ENCODE measurements around the gene ZCWPW1. TPM values are rescaled to one million over a fixed set of nuclear protein-coding genes. Genes with fewer than 3 reads are reported as not detected.
A peak's percentile ranks its signal among the peaks of the same experiment; 100 is the strongest.

The ZCWPW1 gene
- total RNA-seq, 1 donor from 2014 or later: 6.1 TPM

DNA sequence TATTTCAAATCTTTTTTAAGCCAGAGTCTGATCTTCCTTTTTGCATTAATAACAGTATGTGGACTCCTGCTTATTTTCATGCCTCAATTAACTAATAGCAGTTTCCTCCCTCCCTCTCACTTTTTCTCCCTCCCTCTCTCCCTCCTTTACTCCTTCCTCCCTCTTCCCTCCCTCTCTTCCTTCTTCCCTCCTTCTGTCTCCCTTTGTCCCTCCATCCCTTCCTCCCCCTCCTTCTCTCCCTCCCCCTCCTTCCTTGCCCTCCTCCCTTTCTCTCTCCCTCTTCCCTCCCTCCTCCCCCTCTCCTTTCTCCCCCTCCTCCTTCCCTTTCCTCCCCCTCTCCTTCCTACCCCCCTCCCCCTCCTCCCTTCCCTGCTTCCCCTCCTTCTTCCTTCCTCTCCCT lies 2.0 kb downstream of the ZCWPW1 start:
- Mint-ChIP-seq H3K9me3 (no peaks in the 10 kb centered on the region), H3K27me3 (ENCODE audit: low read depth) (peaks cover 1% of the 10 kb centered on the region), H3K27ac (no peak overlapping the region), H3K4me1 (peaks cover 12% of the 10 kb centered on the region), H3K36me3 (peaks cover 3% of the 10 kb centered on the region), H3K4me3 (no peak overlapping the region)
- DNase-seq (ENCODE audit: low spot score in 2 of 2, unreplicated experiment in 2 of 2): no peak
- no peak for TF ChIP-seq CTCF (IDR thresholded peaks at IDR 0.05; ENCODE audit: unreplicated experiment)

GRCh38 chr7:100425347-100425746 lies 3.2 kb downstream of the ZCWPW1 start:
- Mint-ChIP-seq H3K27me3 (ENCODE audit: low read depth) (peaks cover 1% of the 10 kb centered on the region), H3K4me1 (peaks cover 2% of the 10 kb centered on the region), H3K4me3 (no peak overlapping the region), H3K9me3 (no peaks in the 10 kb centered on the region), H3K27ac (peak overlapping the region; percentile 59), H3K36me3 (peaks cover 3% of the 10 kb centered on the region)
- DNase-seq (ENCODE audit: low spot score in 2 of 2, unreplicated experiment in 2 of 2): no peak
- TF ChIP-seq CTCF (IDR thresholded peaks at IDR 0.05; ENCODE audit: unreplicated experiment): no peak

GRCh38 chr7:100423315-100423714 lies 5.2 kb downstream of the ZCWPW1 start:
- no peak overlapping the region for H3K27ac Mint-ChIP-seq
- TF ChIP-seq CTCF (IDR thresholded peaks at IDR 0.05; ENCODE audit: unreplicated experiment): no peak
- no peak overlapping the region for H3K4me3 Mint-ChIP-seq
- peaks cover 3% of the 10 kb centered on the region for H3K36me3 Mint-ChIP-seq
- H3K4me1 Mint-ChIP-seq: peaks cover 15% of the 10 kb centered on the region
- H3K9me3 Mint-ChIP-seq: no peaks in the 10 kb centered on the region
- H3K27me3 Mint-ChIP-seq (ENCODE audit: low read depth): no peaks in the 10 kb centered on the region
- DNase-seq (ENCODE audit: low spot score in 2 of 2, unreplicated experiment in 2 of 2): no peak

- Mint-ChIP-seq H3K4me3 (no peak overlapping the region), H3K27ac (peak overlapping the region; percentile 39), H3K27me3 (ENCODE audit: low read depth) (no peaks in the 10 kb centered on the region), H3K4me1 (peaks cover 13% of the 10 kb centered on the region), H3K9me3 (no peaks in the 10 kb centered on the region), H3K36me3 (peaks cover 3% of the 10 kb centered on the region)
- DNase-seq (ENCODE audit: low spot score in 2 of 2, unreplicated experiment in 2 of 2): no peak
- TF ChIP-seq CTCF (IDR thresholded peaks at IDR 0.05; ENCODE audit: unreplicated experiment): no peak
These were observed 8.8 kb downstream of the ZCWPW1 start for GRCh38 chr7:100419660-100420226.

DNA sequence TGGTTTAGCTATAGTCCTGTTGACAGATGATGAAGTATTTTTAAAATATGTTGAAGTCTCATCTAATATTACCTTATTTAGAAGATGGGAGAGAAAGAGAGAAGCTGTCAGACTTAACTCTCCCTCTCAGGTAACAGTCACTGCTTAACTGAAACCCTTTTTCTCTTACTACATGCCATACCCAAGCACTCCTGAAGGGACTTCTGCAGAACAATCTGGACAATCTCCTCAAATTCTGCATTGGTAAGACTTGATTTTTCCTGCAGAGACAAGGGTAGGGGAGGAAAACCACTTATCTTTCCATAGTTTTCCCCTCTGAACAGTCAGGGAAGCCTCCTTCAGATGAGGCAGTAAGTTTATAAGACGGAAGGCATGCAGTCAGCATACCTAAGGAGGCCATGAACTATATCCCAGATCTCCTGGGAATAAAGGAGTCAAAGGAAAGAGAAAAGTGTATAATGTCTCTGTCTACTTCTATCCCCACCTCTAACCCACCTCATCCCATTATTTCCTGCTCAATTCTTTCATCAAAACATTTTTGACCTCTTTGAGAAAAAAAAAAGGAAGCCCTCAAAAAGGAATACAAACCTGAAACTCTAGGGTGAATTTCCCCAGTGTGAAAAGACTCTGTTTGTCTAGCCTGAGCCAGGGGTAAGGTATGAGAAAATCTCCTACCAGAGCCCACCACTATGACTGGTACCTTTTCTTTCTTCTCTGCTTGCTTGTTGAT lies 9.4 kb downstream of the ZCWPW1 start:
- H3K4me3 Mint-ChIP-seq: no peak overlapping the region
- peaks cover 2% of the 10 kb centered on the region for H3K36me3 Mint-ChIP-seq
- no peaks in the 10 kb centered on the region for H3K27me3 Mint-ChIP-seq (ENCODE audit: low read depth)
- no peak for DNase-seq (ENCODE audit: low spot score in 2 of 2, unreplicated experiment in 2 of 2)
- TF ChIP-seq CTCF (IDR thresholded peaks at IDR 0.05; ENCODE audit: unreplicated experiment): peak; percentile 13
- H3K4me1 Mint-ChIP-seq: peaks cover 13% of the 10 kb centered on the region
- H3K27ac Mint-ChIP-seq: peak overlapping the region; percentile 39
- no peaks in the 10 kb centered on the region for H3K9me3 Mint-ChIP-seq
